Immature natural killer cell (primary cell): Measurements from ENCODE around the gene PANX2. TPM values are rescaled to one million over a fixed set of nuclear protein-coding genes. Genes with fewer than 3 reads are reported as not detected.
"Not testable (repeated sequence)": the region's sequence is repeated elsewhere in the genome, so short reads cannot be mapped to it uniquely, and the experiment has no call there.

Source experiments
- DNase-seq, 3 donors: peaks; one replicate each; pipeline ENCODE4 v3.0.0; 2022; ENCODE audit warnings: mixed read lengths in 1 of 3
- H3K27ac Mint-ChIP-seq, 6 donors: one replicate each; pipeline ENCODE4 v1.8.0; 2020; ENCODE audit warnings: mixed read lengths in 6 of 6, mild to moderate bottlenecking in 5 of 6, inconsistent platforms in 4 of 6, moderate library complexity in 3 of 6
- H3K27me3 Mint-ChIP-seq, 3 donors: one replicate each; pipeline ENCODE4 v1.8.0; 2020 to 2021; ENCODE audit warnings: low read depth in 3 of 3, mild to moderate bottlenecking in 3 of 3, mixed read lengths in 3 of 3, moderate library complexity in 3 of 3, inconsistent platforms in 1 of 3
- H3K36me3 Mint-ChIP-seq, 3 donors: one replicate each; pipeline ENCODE4 v1.8.0; 2020; ENCODE audit warnings: mixed read lengths in 3 of 3, inconsistent platforms in 2 of 3, mild to moderate bottlenecking in 2 of 3
- H3K4me1 Mint-ChIP-seq, 2 donors: one replicate each; pipeline ENCODE4 v1.8.0; 2020; ENCODE audit warnings: inconsistent platforms in 2 of 2, mild to moderate bottlenecking in 2 of 2, mixed read lengths in 2 of 2, moderate library complexity in 1 of 2
- H3K4me3 Mint-ChIP-seq, 5 donors: one replicate each; pipeline ENCODE4 v1.8.0; 2020; ENCODE audit warnings: mild to moderate bottlenecking in 5 of 5, mixed read lengths in 5 of 5, inconsistent platforms in 3 of 5, moderate library complexity in 3 of 5
- H3K9me3 Mint-ChIP-seq, 6 donors: one replicate each; pipeline ENCODE4 v1.8.0; 2020; ENCODE audit warnings: mild to moderate bottlenecking in 6 of 6, mixed read lengths in 6 of 6, inconsistent platforms in 4 of 6, moderate library complexity in 3 of 6
- polyA plus RNA-seq, 3 donors: library from polyadenylated mRNA; unstranded; fragments of 300-500 nt; fragmentation: Illumina TruSeq; gene quantifications; one replicate each; pipeline ENCODE4 v1.2.3, GENCODE V29; 2021

PANX2 gene
- polyA plus RNA-seq, 3 donors from 2014 or later = 0.07 TPM; not detected in 2

GRCh38 chr22:50199251-50199721 lies 28.8 kb downstream of the PANX2 start:
- peak overlapping the region; percentile 12 to 67 (median 23) for H3K4me3 Mint-ChIP-seq
- peak overlapping the region in 4 of 6 donors; percentile 55 to 78 (median 66) for H3K27ac Mint-ChIP-seq
- H3K27me3 Mint-ChIP-seq = peaks cover 3 to 8% (median 6%) of the 10 kb centered on the region in 3 donors
- peaks cover 16 to 21% of the 10 kb centered on the region in 2 donors for H3K4me1 Mint-ChIP-seq
- H3K36me3 Mint-ChIP-seq = peaks cover 0 to 3% (median 0%) of the 10 kb centered on the region in 3 donors
- DNase-seq = no peak
- H3K9me3 Mint-ChIP-seq = no peaks in the 10 kb centered on the region

- peak overlapping the region; percentile 21 to 67 (median 54) for H3K4me3 Mint-ChIP-seq
- H3K27me3 Mint-ChIP-seq = peaks cover 3 to 8% (median 6%) of the 10 kb centered on the region in 3 donors
- DNase-seq = no peak
- peaks cover 19 to 25% of the 10 kb centered on the region in 2 donors for H3K4me1 Mint-ChIP-seq
- peaks cover 0 to 3% (median 0%) of the 10 kb centered on the region in 3 donors for H3K36me3 Mint-ChIP-seq
- H3K27ac Mint-ChIP-seq = peak overlapping the region in 5 of 6 donors; percentile 35 to 78 (median 71)
- H3K9me3 Mint-ChIP-seq = no peaks in the 10 kb centered on the region
Observed at GRCh38 chr22:50199829-50200460, 29.4 kb downstream of the PANX2 start.

GRCh38 chr22:50200461-50201190 lies 30.1 kb downstream of the PANX2 start, which contains the start of gene SELENOO:
Gene SELENOO (plus strand): TSS chr22:50201011. CDS start chr22:50201037, 26 bp downstream.
- peak; percentile 90 to 93 (median 91) for DNase-seq
- peak within 1 kb of the TSS; percentile 78 to 86 (median 84) for H3K4me3 Mint-ChIP-seq
- H3K36me3 Mint-ChIP-seq = peaks cover 0 to 3% (median 0%) of the 10 kb centered on the region in 3 donors

GRCh38 chr22:50201191-50202129 lies 30.9 kb downstream of the PANX2 start:
- peak overlapping the region; percentile 78 to 86 (median 84) for H3K4me3 Mint-ChIP-seq
- no peak for DNase-seq
- peaks cover 0 to 3% (median 3%) of the 10 kb centered on the region in 3 donors for H3K36me3 Mint-ChIP-seq
- peaks cover 3 to 6% (median 5%) of the 10 kb centered on the region in 3 donors for H3K27me3 Mint-ChIP-seq
- peak overlapping the region; percentile 34 to 83 (median 64) for H3K27ac Mint-ChIP-seq
- no peaks in the 10 kb centered on the region for H3K9me3 Mint-ChIP-seq
- H3K4me1 Mint-ChIP-seq = peaks cover 23 to 30% of the 10 kb centered on the region in 2 donors

More at GRCh38 chr22:50200461-50201190, 30.1 kb downstream of the PANX2 start, which contains the start of gene SELENOO:
- no peaks in the 10 kb centered on the region for H3K9me3 Mint-ChIP-seq
- H3K27ac Mint-ChIP-seq = peak within 1 kb of the TSS in 5 of 6 donors; percentile 35 to 83 (median 74)
- peaks cover 23 to 30% of the 10 kb centered on the region in 2 donors for H3K4me1 Mint-ChIP-seq
- H3K27me3 Mint-ChIP-seq = peaks cover 3 to 8% (median 6%) of the 10 kb centered on the region in 3 donors

- peak overlapping the region; percentile 34 to 83 (median 64) for H3K27ac Mint-ChIP-seq
- peaks cover 0 to 4% (median 3%) of the 10 kb centered on the region in 3 donors for H3K36me3 Mint-ChIP-seq
Observed at GRCh38 chr22:50202130-50202666, 31.7 kb downstream of the PANX2 start.

GRCh38 chr22:50203288-50203687 lies 32.8 kb downstream of the PANX2 start:
- H3K9me3 Mint-ChIP-seq = no peaks in the 10 kb centered on the region
- H3K36me3 Mint-ChIP-seq = peaks cover 0 to 4% (median 3%) of the 10 kb centered on the region in 3 donors
- H3K27ac Mint-ChIP-seq = no peak overlapping the region
- peak overlapping the region in 3 of 5 donors; percentile 27 to 51 (median 33) for H3K4me3 Mint-ChIP-seq
- peaks cover 0 to 8% (median 2%) of the 10 kb centered on the region in 3 donors for H3K27me3 Mint-ChIP-seq
- DNase-seq = no peak
- peaks cover 27 to 30% of the 10 kb centered on the region in 2 donors for H3K4me1 Mint-ChIP-seq

More at GRCh38 chr22:50202130-50202666, 31.7 kb downstream of the PANX2 start:
- no peak for DNase-seq
- H3K27me3 Mint-ChIP-seq = peaks cover 2 to 6% (median 2%) of the 10 kb centered on the region in 3 donors
- peak overlapping the region; percentile 78 to 86 (median 84) for H3K4me3 Mint-ChIP-seq
- H3K4me1 Mint-ChIP-seq = peaks cover 23 to 30% of the 10 kb centered on the region in 2 donors
- no peaks in the 10 kb centered on the region for H3K9me3 Mint-ChIP-seq

GRCh38 chr22:50204571-50204970 lies 34.0 kb downstream of the PANX2 start:
- H3K9me3 Mint-ChIP-seq = no peaks in the 10 kb centered on the region
- H3K4me1 Mint-ChIP-seq = peaks cover 26 to 31% of the 10 kb centered on the region in 2 donors
- peaks cover 0 to 4% (median 0%) of the 10 kb centered on the region in 3 donors for H3K36me3 Mint-ChIP-seq
- H3K4me3 Mint-ChIP-seq = no peak overlapping the region
- no peak for DNase-seq
- H3K27me3 Mint-ChIP-seq = peaks cover 0 to 5% (median 2%) of the 10 kb centered on the region in 3 donors
- H3K27ac Mint-ChIP-seq = peak overlapping the region in 2 of 6 donors; percentile 3

- H3K4me3 Mint-ChIP-seq, H3K36me3 Mint-ChIP-seq, H3K27me3 Mint-ChIP-seq, DNase-seq, H3K9me3 Mint-ChIP-seq: not testable (repeated sequence)
- Mint-ChIP-seq H3K27ac (peak overlapping the region in 4 of 6 donors; percentile 3 to 9 (median 4)), H3K4me1 (peaks cover 29 to 35% of the 10 kb centered on the region in 2 donors)
Observed at GRCh38 chr22:50204998-50205397, 34.5 kb downstream of the PANX2 start.

- no peak overlapping the region for H3K4me3 Mint-ChIP-seq
- H3K27me3 Mint-ChIP-seq = peaks cover 0 to 2% (median 0%) of the 10 kb centered on the region in 3 donors
- no peak for DNase-seq
- no peaks in the 10 kb centered on the region for H3K9me3 Mint-ChIP-seq
- H3K36me3 Mint-ChIP-seq = peaks cover 4 to 8% (median 4%) of the 10 kb centered on the region in 3 donors
- no peak overlapping the region for H3K27ac Mint-ChIP-seq
- peaks cover 29 to 37% of the 10 kb centered on the region in 2 donors for H3K4me1 Mint-ChIP-seq
Observed at GRCh38 chr22:50205781-50206569, 35.4 kb downstream of the PANX2 start.

- Mint-ChIP-seq H3K27ac (no peak overlapping the region), H3K4me3 (no peak overlapping the region), H3K36me3 (peaks cover 4 to 12% (median 4%) of the 10 kb centered on the region in 3 donors), H3K9me3 (no peaks in the 10 kb centered on the region), H3K27me3 (peaks cover 0 to 2% (median 0%) of the 10 kb centered on the region in 3 donors), H3K4me1 (peaks cover 29 to 42% of the 10 kb centered on the region in 2 donors)
- no peak for DNase-seq
Observed at GRCh38 chr22:50206599-50206998, 36.1 kb downstream of the PANX2 start.

- Mint-ChIP-seq H3K4me3 (no peak overlapping the region), H3K4me1 (peaks cover 20 to 39% of the 10 kb centered on the region in 2 donors), H3K27ac (peak overlapping the region in 1 of 6 donors; percentile 60), H3K9me3 (no peaks in the 10 kb centered on the region), H3K27me3 (peaks cover 0 to 2% (median 0%) of the 10 kb centered on the region in 3 donors), H3K36me3 (peaks cover 4 to 17% (median 7%) of the 10 kb centered on the region in 3 donors)
- DNase-seq = no peak
Observed at GRCh38 chr22:50207383-50208140, 37.0 kb downstream of the PANX2 start.
